PC-3 (cell line): ENCODE data around the gene MED13L.

Experiments used
- EZH2 ChIP-seq: fragments of 300-600 bp; sonication (generic); IDR thresholded peaks from one replicate; pipeline ENCODE4 v1.6.1; 2017; ENCODE audit warnings: antibody characterized with exemption, mild to moderate bottlenecking, low read length; ENCODE audit not compliant: unreplicated experiment
- TF ChIP-seq, protein P1 (sequence below): fragments of 300-600 bp; sonication (generic); conservative IDR thresholded peaks from 2 replicates; pipeline ENCODE4 v1.5.1; 2017; ENCODE audit warnings: antibody characterized with exemption, low read depth, mild to moderate bottlenecking, low read length

DNA sequence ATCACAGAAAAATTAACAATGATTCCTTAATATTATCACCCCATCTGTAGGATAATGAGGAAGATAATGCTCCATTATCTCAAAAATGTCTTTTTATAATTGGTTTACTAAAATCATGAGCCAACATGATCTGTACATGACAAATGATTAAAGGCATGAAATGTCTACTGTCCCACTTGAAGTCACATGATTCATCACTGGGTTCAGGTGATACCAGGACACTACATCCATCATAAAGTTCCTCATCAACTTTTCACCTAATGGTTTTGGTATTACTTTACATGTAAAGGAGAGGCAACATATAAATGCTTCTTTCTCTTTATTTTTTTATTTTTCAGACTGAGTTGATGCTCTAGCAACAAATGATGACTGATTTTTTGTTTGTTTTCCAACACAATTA is 313.3 kb downstream of the MED13L start:
- TF ChIP-seq, protein P1, sequence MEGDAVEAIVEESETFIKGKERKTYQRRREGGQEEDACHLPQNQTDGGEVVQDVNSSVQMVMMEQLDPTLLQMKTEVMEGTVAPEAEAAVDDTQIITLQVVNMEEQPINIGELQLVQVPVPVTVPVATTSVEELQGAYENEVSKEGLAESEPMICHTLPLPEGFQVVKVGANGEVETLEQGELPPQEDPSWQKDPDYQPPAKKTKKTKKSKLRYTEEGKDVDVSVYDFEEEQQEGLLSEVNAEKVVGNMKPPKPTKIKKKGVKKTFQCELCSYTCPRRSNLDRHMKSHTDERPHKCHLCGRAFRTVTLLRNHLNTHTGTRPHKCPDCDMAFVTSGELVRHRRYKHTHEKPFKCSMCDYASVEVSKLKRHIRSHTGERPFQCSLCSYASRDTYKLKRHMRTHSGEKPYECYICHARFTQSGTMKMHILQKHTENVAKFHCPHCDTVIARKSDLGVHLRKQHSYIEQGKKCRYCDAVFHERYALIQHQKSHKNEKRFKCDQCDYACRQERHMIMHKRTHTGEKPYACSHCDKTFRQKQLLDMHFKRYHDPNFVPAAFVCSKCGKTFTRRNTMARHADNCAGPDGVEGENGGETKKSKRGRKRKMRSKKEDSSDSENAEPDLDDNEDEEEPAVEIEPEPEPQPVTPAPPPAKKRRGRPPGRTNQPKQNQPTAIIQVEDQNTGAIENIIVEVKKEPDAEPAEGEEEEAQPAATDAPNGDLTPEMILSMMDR = no peak
- no peak for TF ChIP-seq EZH2
